Fibroblast of villous mesenchyme (primary cell): ENCODE measurements around the gene ZNF519. TPM values are rescaled to one million over a fixed set of nuclear protein-coding genes. Genes with fewer than 3 reads are reported as not detected.
A peak's percentile ranks its signal among the peaks of the same experiment; 100 is the strongest.
"Not testable (repeated sequence)": the region's sequence is repeated elsewhere in the genome, so short reads cannot be mapped to it uniquely, and the experiment has no call there.

Experiments used
- DNase-seq: peaks from one replicate; pipeline ENCODE4 v3.0.0-alpha.2; 2010; ENCODE audit warnings: low read depth
- H3K4me3 ChIP-seq: 2 replicates; pipeline ENCODE4 v1.5.1; 2011; ENCODE audit warnings: low read depth, mild to moderate bottlenecking, low read length
- total RNA-seq: library from RNA; depleted of rRNA; stranded (reverse); fragments of >200 nt; gene quantifications from 2 replicates; pipeline ENCODE4 v1.2.3, GENCODE V29; 2012
- TF ChIP-seq, protein P1 (sequence below): IDR thresholded peaks from 2 replicates; pipeline ENCODE4 v1.5.1; 2012; ENCODE audit warnings: low read depth, mild to moderate bottlenecking, low read length; ENCODE audit not compliant: insufficient read depth

Gene ZNF519
- total RNA-seq, 1 donor: 6.0 TPM

DNA sequence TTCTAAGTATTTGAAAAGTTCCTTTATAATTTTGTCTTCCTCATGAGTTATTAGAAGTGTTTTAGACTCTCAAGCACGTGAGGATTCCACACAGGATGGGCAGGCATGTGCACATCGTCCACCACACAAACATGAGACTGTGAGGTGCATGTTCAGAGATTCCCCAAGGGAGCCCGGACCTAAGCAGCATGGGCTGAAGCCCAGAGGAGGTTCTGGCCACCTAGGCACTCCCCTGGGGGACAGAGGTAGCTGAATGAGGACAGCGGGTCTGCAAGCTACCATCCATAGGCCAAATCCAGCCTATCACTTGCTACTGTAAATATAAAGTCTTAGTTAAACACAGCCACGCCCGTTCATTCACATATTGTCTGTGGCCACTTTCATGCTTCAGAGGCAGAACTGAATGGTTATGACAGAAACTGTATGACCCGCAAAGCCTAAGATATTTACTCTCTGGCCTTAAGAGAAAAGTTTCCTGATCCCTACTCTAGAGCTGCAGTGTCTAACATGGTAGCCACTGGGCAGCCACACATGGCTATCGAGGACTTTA, 19.4 kb upstream of the ZNF519 start:
- not testable (repeated sequence) for H3K4me3 ChIP-seq

DNA sequence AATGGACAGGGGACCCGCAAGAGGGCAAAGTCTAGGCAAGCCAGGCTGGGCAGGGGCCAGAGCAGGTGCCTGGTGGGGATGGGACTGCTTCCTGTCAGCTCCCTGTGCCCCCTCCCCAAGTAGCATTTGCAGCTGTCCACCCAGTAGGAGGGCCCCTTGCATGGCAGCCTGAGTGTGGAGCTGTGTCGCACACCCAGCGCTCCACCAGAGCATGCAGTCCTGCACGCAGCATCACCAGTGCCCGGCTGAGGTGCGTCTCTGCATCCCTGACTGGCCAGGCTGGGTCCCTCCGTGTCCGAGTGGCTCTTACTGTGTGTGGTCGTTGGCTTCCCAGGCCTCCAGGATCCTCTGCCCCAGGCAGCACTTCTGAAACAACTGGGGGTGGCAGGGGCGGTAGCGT, 18.5 kb upstream of the ZNF519 start:
- not testable (repeated sequence) for H3K4me3 ChIP-seq, DNase-seq

More for the DNA sequence above, 19.4 kb upstream of the ZNF519 start:
- DNase-seq: not testable (repeated sequence)

DNA sequence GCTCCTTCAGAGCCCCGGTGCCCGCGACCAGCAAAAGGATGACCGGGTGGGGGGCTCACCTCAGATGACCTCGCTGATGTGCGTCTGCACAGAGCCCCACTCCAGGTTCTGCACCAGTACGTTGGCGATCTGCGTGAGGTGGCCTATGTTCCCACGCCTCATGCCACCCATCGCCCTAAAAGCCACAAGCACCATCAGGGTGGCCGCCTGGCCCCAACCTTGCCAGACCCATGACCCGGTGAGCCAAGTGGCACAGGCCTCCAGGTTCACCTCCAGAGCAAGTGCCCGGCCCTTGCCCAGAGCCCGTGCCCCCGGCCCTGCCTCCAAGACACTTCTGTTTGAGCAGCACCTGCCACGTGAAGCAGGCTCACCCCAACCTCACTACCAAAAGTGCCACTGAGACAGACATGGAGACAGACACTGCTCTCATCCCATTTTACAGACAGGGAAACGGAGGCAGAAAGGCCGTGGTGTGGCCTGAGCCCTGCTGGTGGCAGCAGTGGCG, 17.7 kb upstream of the ZNF519 start:
- not testable (repeated sequence) for DNase-seq, H3K4me3 ChIP-seq

DNA sequence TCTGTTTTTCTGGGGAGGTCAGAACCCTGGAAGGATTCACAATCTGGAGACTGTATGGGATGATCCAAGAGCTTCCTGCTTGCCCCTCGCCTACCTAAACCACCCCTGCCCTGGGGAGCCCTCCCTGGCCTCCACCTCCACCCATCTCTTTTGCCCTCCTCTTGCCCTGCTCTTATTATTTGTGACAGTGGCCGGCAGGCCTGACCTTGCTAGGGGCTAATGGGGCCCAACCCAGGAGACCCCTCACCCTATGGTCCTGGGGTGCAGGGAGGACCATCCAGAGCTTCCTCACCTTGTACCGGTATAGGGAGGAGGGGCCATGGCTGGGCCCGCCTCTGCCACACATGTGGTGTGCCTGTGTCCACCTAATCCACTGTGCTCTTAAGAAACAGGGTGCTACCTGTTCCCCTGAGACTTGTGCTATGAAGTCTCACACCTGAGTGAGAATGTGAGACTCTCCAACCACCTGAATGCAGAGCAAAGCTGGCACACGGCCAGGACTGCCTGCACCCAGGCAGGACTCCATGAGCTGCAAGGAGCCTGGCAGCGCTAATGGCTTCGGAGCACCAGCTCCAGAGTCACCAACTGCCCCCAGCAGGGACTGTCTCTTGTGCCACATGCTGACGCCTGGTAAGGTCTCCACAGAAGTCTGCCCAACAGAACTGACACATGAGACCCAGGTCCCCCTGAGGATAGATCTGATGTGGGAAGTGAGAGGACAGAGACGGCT, 17.1 kb upstream of the ZNF519 start:
- not testable (repeated sequence) for DNase-seq, H3K4me3 ChIP-seq

DNA sequence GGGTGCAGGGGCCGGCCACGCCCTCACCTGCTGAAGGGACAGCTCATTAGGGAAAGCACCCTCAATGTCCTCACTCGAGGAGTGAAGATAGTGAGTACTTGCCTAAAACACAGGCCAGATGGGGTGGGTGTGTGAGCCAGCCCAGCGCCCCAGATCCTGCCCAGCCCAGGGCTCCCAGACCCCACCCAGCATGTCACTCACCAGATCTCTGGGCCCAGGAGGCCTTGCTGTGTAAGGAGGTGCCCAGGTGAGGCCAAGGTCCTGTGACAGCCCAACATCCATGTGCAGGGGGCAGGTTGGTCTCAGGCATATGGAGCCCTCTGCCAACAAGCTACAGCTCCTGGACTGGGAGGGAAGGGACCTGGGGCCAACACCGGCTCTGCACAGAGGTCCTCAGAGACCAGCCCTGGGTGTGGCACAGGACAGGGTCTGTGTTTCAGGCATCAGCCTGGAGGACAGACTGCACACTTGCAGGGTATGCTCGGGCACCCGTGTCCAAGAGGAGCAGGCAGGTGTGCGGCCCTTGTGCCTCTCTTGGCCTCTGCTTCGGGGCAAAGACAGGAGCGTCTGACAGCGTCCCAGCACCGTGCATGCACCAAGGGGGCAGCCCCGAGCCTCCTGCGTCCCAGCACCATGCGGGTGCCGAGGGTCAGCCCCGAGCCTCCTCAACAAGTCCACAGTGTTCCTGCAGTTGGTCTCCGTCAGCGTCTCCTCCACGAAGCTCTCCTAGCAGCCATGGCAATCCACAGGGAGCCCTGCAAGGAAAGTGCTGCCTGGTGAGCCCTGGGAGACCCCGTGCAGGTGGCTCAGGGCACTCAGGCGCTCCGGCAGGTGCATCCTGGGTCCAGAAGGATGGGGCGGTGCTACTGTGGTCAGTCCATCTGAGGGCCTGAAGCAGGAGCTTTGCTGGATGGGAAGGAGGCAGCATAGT, 16.0 kb upstream of the ZNF519 start:
- not testable (repeated sequence) for H3K4me3 ChIP-seq, DNase-seq

DNA sequence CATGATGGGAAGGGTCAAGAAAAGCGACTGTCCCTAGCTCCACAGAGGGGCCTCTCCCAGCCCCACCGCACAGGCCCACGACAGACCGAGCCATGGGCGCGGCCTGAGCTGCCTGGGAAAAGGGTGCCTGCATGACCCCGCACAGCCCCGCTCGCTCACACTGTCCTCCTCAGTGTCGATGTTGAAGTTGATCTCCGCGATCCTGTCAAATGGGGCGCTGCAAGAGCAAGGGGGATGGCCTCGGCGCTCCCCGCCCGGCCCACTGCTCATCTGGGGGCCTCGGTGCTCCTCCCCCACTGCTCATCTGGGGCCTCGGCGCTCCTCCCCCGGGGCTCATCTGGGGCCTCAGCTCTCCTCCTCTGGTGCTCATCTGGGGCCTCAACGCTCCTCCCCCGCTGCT, 14.5 kb upstream of the ZNF519 start:
- DNase-seq, H3K4me3 ChIP-seq: not testable (repeated sequence)

DNA sequence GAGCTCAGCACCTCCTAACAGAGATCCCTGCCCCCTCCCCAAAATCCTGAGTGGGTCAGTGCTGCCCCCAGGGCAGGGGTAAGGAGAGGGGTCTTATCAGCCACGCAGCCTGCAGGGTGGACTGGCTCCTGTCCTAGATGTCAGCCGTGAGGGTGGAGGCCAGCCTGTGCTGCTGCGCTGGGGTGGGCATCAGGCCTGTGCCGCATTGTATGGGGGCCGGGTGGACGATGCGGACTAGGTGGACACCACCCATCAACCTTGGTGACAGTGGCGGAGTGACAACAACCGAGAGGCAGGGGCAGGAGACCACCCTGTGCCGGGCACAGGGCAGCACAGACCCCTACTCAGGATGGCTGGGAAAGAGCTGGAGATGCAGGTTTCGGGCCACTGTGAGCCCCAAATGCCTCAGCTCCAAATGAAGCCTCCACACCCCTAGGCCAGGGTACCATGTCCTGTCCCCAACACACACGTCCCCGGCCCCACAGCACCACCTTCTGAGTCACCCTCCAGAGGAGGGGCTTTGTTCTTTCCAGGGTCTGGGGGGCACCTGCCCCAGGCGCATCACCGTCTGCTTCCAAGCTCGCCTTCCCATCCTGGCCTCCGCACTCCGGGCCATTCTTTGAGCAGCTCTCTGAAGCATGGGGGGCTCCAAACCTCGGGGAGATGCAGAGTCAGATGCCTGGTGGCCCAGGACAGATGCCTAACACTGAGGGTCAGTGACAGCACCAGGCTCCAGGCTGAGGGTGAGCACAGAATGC, 13.5 kb upstream of the ZNF519 start:
- H3K4me3 ChIP-seq, DNase-seq: not testable (repeated sequence)

DNA sequence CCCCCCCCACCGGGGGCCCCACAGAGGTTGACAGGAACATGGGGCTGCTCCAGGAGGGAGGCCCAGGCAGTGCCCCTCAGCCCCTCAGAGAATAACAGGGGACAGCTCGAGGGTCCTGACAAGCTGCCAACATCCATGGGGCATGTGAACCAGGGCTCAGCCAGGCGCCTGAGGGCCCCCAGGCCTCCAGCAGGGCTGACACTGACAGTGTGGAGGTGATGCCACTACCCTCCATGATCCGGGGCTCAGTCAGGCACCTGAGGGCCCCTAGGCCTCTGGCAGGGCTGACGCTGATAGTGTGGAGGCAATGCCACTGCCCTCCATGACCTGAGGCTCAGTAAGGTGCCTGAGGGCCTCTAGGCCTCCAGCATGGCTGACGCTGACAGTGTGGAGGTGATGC, 12.8 kb upstream of the ZNF519 start:
- not testable (repeated sequence) for DNase-seq

DNA sequence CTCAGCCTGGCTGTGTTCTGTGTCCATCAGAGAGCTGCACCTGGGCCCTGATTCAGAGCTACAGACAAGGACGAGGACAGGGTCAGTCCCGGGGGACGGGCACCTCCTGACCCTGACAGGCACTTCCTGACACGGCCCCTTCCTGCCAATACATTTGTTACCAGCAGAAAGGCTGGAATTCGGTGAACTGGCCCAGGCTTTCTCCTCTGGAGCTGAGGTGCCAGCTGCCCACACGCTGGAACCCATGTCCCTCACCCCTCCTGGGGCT, 12.3 kb upstream of the ZNF519 start:
- H3K4me3 ChIP-seq: no peak overlapping the region
- no peak for DNase-seq
- TF ChIP-seq, protein P1, sequence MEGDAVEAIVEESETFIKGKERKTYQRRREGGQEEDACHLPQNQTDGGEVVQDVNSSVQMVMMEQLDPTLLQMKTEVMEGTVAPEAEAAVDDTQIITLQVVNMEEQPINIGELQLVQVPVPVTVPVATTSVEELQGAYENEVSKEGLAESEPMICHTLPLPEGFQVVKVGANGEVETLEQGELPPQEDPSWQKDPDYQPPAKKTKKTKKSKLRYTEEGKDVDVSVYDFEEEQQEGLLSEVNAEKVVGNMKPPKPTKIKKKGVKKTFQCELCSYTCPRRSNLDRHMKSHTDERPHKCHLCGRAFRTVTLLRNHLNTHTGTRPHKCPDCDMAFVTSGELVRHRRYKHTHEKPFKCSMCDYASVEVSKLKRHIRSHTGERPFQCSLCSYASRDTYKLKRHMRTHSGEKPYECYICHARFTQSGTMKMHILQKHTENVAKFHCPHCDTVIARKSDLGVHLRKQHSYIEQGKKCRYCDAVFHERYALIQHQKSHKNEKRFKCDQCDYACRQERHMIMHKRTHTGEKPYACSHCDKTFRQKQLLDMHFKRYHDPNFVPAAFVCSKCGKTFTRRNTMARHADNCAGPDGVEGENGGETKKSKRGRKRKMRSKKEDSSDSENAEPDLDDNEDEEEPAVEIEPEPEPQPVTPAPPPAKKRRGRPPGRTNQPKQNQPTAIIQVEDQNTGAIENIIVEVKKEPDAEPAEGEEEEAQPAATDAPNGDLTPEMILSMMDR: no peak

More for the DNA sequence above, 12.8 kb upstream of the ZNF519 start:
- not testable (repeated sequence) for H3K4me3 ChIP-seq

DNA sequence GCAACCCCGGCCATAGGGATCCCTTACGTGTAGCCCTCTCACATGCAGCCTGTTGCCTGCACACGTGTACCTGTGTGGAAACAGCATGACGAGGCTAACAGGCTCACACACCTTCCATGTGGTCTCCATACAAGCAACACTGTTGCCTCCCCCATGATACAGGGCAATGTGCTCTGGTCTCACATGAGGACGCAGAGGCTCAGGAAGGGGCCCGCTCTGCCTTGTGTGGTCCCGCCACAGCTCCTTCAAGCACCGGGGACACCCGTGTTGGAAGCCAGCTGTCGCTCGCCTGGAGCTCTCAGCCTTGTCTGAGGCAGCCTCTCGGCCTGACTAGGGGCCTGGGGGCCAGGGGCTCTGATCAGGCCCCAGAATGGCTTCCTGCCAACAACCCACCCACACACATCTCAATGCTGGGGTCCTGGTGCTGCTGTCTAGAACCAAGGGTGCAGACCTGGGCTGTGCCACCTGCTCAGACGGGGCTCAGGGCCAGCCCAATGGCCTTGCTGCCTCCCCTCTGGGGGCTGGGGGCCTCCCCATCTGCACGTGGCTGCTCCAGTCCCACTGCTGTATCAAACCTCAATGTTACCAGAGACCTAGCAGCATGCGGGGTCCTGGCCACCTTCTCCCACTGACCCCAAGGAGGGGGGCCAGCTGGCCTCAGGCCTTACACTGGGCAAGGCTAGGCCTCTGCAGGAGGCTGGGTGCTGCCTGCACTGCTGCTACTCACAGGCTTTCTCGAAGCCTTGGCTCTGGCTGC, 11.8 kb upstream of the ZNF519 start:
- not testable (repeated sequence) for DNase-seq, H3K4me3 ChIP-seq

DNA sequence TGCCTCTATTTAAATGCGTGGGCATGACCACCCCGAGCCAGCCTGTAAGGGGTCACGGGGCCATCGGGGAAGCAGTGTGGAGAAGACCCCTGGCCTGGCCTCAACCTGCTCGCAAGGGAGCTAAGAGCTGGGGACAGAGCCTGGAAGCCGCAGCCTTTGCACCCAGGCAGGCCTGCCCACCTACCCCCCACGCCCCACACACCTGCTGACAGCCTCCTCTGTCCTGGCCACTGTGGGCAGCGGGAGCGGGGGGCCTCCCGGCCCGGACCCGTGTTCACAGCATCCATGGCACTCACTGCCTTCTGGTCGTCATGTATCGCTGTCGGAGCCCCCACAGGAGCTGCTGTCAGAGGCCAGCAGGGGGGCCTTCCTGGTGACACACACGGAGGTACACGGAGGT, 11.2 kb upstream of the ZNF519 start:
- not testable (repeated sequence) for DNase-seq, H3K4me3 ChIP-seq

DNA sequence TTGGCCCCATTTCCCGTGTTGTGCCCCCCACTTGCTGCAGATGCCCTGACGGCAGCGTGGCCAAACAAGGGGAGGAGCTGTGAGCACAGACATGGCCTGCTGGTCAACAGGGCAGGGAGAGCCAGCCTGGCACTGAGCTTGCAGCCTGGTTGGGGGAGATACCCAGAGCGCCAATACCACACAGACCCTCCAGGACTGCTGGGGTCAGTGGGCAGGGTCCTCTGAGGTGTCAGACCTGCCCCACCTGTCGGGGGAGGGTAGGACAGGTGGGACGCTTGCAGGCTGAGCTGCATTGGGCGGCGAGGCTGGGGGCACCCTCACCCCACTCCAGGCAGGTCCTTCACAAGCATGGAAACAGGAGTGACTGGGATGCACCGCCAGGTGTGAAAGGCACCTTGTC, 9.9 kb upstream of the ZNF519 start:
- H3K4me3 ChIP-seq, DNase-seq: not testable (repeated sequence)

DNA sequence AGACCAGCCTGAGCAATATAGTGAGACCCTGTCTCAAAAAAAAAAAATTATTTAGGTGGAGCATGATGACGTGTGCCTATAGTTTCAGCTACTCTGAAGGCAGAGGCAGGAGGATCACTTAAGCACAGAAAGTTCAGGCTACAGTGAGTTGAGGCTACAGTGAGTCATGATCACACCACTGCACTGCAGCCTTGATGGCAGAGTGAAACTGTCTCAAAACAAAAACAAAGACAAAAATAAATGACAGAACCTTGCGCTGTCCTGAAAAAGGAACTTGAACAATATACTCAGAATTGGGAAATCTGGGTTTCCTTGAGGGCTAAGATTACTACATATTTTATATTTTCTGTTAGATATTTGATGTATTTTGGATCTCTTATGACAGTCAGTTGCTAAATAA, 7.3 kb upstream of the ZNF519 start:
- not testable (repeated sequence) for DNase-seq

DNA sequence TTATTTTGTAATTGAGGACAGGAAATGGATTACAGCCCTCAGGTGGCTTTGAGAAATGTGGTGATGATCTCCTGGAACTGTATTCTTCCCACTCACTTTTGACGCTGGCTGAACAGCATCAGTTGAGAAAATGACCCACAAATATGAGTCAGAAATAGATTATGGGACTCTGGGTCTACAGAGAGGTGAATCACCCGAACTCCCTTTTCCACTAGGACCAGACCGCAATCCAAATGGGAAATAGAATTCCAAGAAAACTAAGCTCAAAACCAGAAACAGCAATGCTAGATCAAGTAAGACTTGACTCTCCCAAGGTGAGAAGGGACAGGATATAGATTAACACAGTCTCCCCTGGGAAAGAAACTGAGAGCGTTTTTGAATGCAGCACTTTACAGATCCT, 5.7 kb upstream of the ZNF519 start:
- DNase-seq, H3K4me3 ChIP-seq: not testable (repeated sequence)

More for the DNA sequence above, 7.3 kb upstream of the ZNF519 start:
- H3K4me3 ChIP-seq: not testable (repeated sequence)

DNA sequence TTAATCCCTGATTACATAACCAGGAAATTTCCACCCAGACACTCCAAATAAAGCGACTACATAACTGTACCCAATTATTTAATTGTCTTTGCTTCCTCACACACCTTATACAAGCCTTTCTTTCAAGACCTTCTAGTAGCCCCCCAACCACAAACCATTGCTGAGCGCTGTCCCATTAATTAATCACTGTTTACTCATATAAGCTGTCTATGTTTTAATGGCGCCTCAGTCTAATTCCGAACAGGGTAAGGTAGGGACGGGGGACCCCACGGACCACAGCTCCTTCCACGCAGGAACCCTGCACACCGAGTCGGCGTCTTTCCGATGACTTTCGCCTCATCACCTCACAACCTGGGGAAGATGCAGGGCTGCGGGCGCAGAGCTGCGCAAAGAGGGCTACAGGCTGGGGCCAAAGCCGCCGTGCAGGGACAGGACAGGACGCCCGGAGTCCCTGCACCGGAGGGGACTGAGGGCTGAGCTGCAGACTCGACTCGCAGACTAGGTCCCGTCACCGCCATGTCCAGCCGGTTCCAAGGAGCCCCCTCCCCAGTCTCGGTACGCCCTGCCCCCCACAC, 452 bp downstream of the ZNF519 start:
- peak overlapping the region; percentile 77 for H3K4me3 ChIP-seq
- not testable (repeated sequence) for DNase-seq

DNA sequence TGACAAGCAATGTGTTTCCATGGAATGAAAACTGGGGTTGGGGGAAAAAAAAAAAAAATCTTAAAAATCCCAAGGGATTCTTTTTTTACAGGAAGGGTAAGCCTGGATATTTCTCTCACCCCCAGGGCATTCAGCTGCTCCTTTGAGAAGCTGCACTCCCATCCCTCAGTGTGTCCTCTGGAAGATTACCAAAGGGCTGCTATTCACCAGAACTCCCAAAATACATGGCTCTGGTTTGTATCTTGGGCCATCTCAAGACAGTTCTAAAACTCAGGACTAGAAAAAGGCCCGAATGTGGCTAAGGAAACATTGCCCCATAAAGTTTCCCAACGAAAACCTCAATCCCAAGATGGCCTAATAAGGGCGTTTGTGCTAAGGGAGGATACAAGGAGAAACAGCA, 1.4 kb downstream of the ZNF519 start:
- DNase-seq: peak; percentile 35
- not testable (repeated sequence) for H3K4me3 ChIP-seq
